Kidney (tissue), 14 donors: ENCODE measurements around the gene HPSE2. TPM values are rescaled to one million over a fixed set of nuclear protein-coding genes. Genes with fewer than 3 reads are reported as not detected.

ENCODE experiments used
- DNase-seq, 5 donors: peaks; one replicate each; pipeline ENCODE4 v3.0.0-alpha.2; 2013 to 2020
- FAIRE-seq: peaks from 2 replicates; lab custom pipeline; 2012; peaks lifted over from hg19 to GRCh38; lab: Jason Lieb, UNC
- H3K27ac ChIP-seq, 2 donors: one replicate each; pipeline ENCODE4 v1.7.0; 2013; ENCODE audit warnings: low read depth in 2 of 2, low read length in 2 of 2, inconsistent platforms in 1 of 2
- H3K27me3 ChIP-seq: one replicate; pipeline ENCODE4 v1.7.1; 2013; ENCODE audit warnings: low read length, inconsistent platforms; ENCODE audit not compliant: control insufficient read depth, insufficient read depth
- H3K36me3 ChIP-seq, 3 donors: one replicate each; pipeline versions ENCODE4 v1.7.0 to v1.7.1; 2013; ENCODE audit warnings: low read length in 3 of 3, control low read depth in 1 of 3, inconsistent platforms in 1 of 3; ENCODE audit not compliant: insufficient read depth in 3 of 3, control insufficient read depth in 2 of 3
- H3K4me1 ChIP-seq, 3 donors: one replicate each; pipeline versions ENCODE4 v1.7.0 to v1.7.1; 2013; ENCODE audit warnings: low read length in 3 of 3, inconsistent platforms in 1 of 3, low read depth in 1 of 3; ENCODE audit not compliant: control insufficient read depth in 2 of 3, insufficient read depth in 2 of 3
- H3K4me3 ChIP-seq, 3 donors: one replicate each; pipeline versions ENCODE4 v1.7.0 to v1.8.1; 2013; ENCODE audit warnings: low read length in 3 of 3, control low read depth in 1 of 3, inconsistent platforms in 1 of 3
- H3K9ac ChIP-seq, 3 donors: one replicate each; pipeline versions ENCODE4 v1.7.0 to v1.7.1; 2013; ENCODE audit warnings: low read length in 3 of 3, control low read depth in 1 of 3, inconsistent platforms in 1 of 3
- H3K9me3 ChIP-seq, 3 donors: one replicate each; pipeline versions ENCODE4 v1.7.0 to v1.7.1; 2013; ENCODE audit warnings: low read length in 3 of 3, control low read depth in 1 of 3, inconsistent platforms in 1 of 3; ENCODE audit not compliant: control insufficient read depth in 2 of 3, insufficient read depth in 1 of 3
- intact Hi-C: fragments of 100-400 bp; cut with DNase I; formaldehyde crosslinking; loops from one replicate; pipeline ENCODE4 v1.11.1; 2022
- polyA plus RNA-seq: library from polyadenylated mRNA; stranded (reverse); fragments of 350-450 nt; fragmentation: Illumina TruSeq; extraction: RNeasy Lipid Tissue Mini Kit (QIAGEN cat#74804); gene quantifications from one replicate; pipeline ENCODE4 v1.2.3, GENCODE V29; 2014; ENCODE audit warnings: low read depth, low replicate concordance; ENCODE audit not compliant: insufficient read depth
- total RNA-seq: library from RNA; stranded (reverse); fragmentation: NEBNext Ultra II Directional; extraction: Animal tissue kit (Norgen Biotek cat#: 25700); gene quantifications from one replicate; pipeline ENCODE4 v1.2.1, GENCODE V29; 2021
- TF ChIP-seq, protein P1 (sequence below): IDR thresholded peaks from 3 replicates; pipeline ENCODE4 v1.5.1; 2012; ENCODE audit warnings: mild to moderate bottlenecking, moderate library complexity, borderline replicate concordance; ENCODE audit not compliant: insufficient read depth; ENCODE audit errors: extremely low read depth
- donor health status: control.
- donor health status: control.
- donor health status: control.
- donor health status: control.
- donor health status: control.
- donor health status: DM: yes; HTN: yes; CAD: no.
- donor health status: Normal renal cell carcinoma (clear cell type).

HPSE2 gene
- total and polyA plus RNA-seq, 2 donors from 2014 or later = 1.4 to 3.0 TPM

- DNase-seq (no peak), FAIRE-seq (no peak)
- H3K27ac ChIP-seq = no peak overlapping the region
- H3K9me3 ChIP-seq = no peaks in the 10 kb centered on the region
- H3K27me3 ChIP-seq = no peaks in the 10 kb centered on the region
- H3K4me1 ChIP-seq = no peaks in the 10 kb centered on the region
- intact Hi-C loops = no loop called here
- H3K9ac ChIP-seq = no peak overlapping the region
- H3K36me3 ChIP-seq = no peaks in the 10 kb centered on the region
- TF ChIP-seq, protein P1, sequence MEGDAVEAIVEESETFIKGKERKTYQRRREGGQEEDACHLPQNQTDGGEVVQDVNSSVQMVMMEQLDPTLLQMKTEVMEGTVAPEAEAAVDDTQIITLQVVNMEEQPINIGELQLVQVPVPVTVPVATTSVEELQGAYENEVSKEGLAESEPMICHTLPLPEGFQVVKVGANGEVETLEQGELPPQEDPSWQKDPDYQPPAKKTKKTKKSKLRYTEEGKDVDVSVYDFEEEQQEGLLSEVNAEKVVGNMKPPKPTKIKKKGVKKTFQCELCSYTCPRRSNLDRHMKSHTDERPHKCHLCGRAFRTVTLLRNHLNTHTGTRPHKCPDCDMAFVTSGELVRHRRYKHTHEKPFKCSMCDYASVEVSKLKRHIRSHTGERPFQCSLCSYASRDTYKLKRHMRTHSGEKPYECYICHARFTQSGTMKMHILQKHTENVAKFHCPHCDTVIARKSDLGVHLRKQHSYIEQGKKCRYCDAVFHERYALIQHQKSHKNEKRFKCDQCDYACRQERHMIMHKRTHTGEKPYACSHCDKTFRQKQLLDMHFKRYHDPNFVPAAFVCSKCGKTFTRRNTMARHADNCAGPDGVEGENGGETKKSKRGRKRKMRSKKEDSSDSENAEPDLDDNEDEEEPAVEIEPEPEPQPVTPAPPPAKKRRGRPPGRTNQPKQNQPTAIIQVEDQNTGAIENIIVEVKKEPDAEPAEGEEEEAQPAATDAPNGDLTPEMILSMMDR = no peak
- no peak overlapping the region for H3K4me3 ChIP-seq
Observed at GRCh38 chr10:98881789-98882188, 353.9 kb downstream of the HPSE2 start.

DNA sequence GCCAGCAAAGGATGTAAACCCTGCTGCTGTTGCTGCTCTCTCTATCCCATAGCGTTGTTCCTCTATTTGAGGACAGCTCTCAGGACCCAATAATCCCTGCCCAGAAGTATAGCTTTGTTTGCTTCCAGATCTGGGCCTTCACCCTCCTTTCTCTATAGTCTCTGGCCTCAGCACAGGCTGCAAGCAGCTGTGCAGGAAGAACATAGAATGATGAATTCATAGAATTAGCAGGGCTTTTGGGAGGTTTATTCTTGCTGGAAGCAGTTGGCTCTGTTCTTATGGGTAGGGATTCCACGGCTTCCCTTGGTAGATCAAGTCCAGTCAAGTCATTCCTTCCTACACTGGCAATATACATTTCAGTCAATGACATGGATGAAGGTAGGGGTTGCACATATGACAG is 354.7 kb downstream of the HPSE2 start:
- Histone ChIP-seq H3K4me1 (no peaks in the 10 kb centered on the region), H3K27me3 (no peaks in the 10 kb centered on the region), H3K27ac (no peak overlapping the region), H3K36me3 (no peaks in the 10 kb centered on the region), H3K4me3 (no peak overlapping the region), H3K9me3 (no peaks in the 10 kb centered on the region), H3K9ac (no peak overlapping the region)
- TF ChIP-seq, protein P1 = no peak
- DNase-seq (peak in 1 of 5 donors; percentile 39), FAIRE-seq (no peak)
- intact Hi-C loops = no loop called here

- H3K9me3 ChIP-seq = no peaks in the 10 kb centered on the region
- TF ChIP-seq, protein P1 = no peak
- H3K4me1 ChIP-seq = no peaks in the 10 kb centered on the region
- no peak overlapping the region for H3K4me3 ChIP-seq
- H3K27me3 ChIP-seq = no peaks in the 10 kb centered on the region
- H3K9ac ChIP-seq = no peak overlapping the region
- intact Hi-C loops = no loop called here
- no peak overlapping the region for H3K27ac ChIP-seq
- DNase-seq (no peak), FAIRE-seq (no peak)
- no peaks in the 10 kb centered on the region for H3K36me3 ChIP-seq
Observed at GRCh38 chr10:98878921-98879320, 356.7 kb downstream of the HPSE2 start.

- DNase-seq = no peak
- TF ChIP-seq, protein P1 = no peak
- Histone ChIP-seq H3K9me3 (no peaks in the 10 kb centered on the region), H3K9ac (no peak overlapping the region), H3K27me3 (no peaks in the 10 kb centered on the region), H3K27ac (no peak overlapping the region), H3K36me3 (no peaks in the 10 kb centered on the region), H3K4me1 (no peaks in the 10 kb centered on the region), H3K4me3 (no peak overlapping the region)
- intact Hi-C loops = no loop called here
- FAIRE-seq = no peak
Observed at GRCh38 chr10:98878418-98878817, 357.2 kb downstream of the HPSE2 start.
